ENCODE data around the gene HSPA12B.

HSPA12B gene

GRCh38 chr20:3694864-3695263 is 37.6 kb upstream of the HSPA12B start:
- Histone ChIP-seq H3K36me3 (ENCODE audit: control insufficient read depth, low read depth, low read length) (no peaks in the 10 kb centered on the region), H3K4me1 (ENCODE audit: control insufficient read depth, low read depth, low read length) (no peaks in the 10 kb centered on the region), H3K27me3 (ENCODE audit: control insufficient read depth, insufficient read depth, low read length) (no peaks in the 10 kb centered on the region), H3K9ac (ENCODE audit: low read length) (no peak overlapping the region), H3K9me3 (ENCODE audit: control insufficient read depth, low read depth, low read length) (no peaks in the 10 kb centered on the region), H3K27ac (ENCODE audit: low read length) (no peak overlapping the region), H3K4me3 (ENCODE audit: low read length) (no peak overlapping the region)

GRCh38 chr20:3696200-3696599 is 36.3 kb upstream of the HSPA12B start:
- no peaks in the 10 kb centered on the region for H3K4me1 ChIP-seq (ENCODE audit: control insufficient read depth, low read depth, low read length)
- no peak overlapping the region for H3K4me3 ChIP-seq (ENCODE audit: low read length)
- no peak overlapping the region for H3K9ac ChIP-seq (ENCODE audit: low read length)
- H3K27ac ChIP-seq (ENCODE audit: low read length): no peak overlapping the region
- H3K36me3 ChIP-seq (ENCODE audit: control insufficient read depth, low read depth, low read length): no peaks in the 10 kb centered on the region
- no peaks in the 10 kb centered on the region for H3K27me3 ChIP-seq (ENCODE audit: control insufficient read depth, insufficient read depth, low read length)
- H3K9me3 ChIP-seq (ENCODE audit: control insufficient read depth, low read depth, low read length): no peaks in the 10 kb centered on the region

GRCh38 chr20:3696745-3697587 is 35.5 kb upstream of the HSPA12B start:
- no peaks in the 10 kb centered on the region for H3K4me1 ChIP-seq (ENCODE audit: control insufficient read depth, low read depth, low read length)
- H3K4me3 ChIP-seq (ENCODE audit: low read length): no peak overlapping the region
- no peak overlapping the region for H3K9ac ChIP-seq (ENCODE audit: low read length)
- no peaks in the 10 kb centered on the region for H3K27me3 ChIP-seq (ENCODE audit: control insufficient read depth, insufficient read depth, low read length)
- H3K9me3 ChIP-seq (ENCODE audit: control insufficient read depth, low read depth, low read length): no peaks in the 10 kb centered on the region
- no peak overlapping the region for H3K27ac ChIP-seq (ENCODE audit: low read length)
- no peaks in the 10 kb centered on the region for H3K36me3 ChIP-seq (ENCODE audit: control insufficient read depth, low read depth, low read length)

GRCh38 chr20:3697588-3698305 is 34.7 kb upstream of the HSPA12B start:
- Histone ChIP-seq H3K4me1 (ENCODE audit: control insufficient read depth, low read depth, low read length) (no peaks in the 10 kb centered on the region), H3K4me3 (ENCODE audit: low read length) (no peak overlapping the region), H3K36me3 (ENCODE audit: control insufficient read depth, low read depth, low read length) (no peaks in the 10 kb centered on the region), H3K9ac (ENCODE audit: low read length) (no peak overlapping the region), H3K9me3 (ENCODE audit: control insufficient read depth, low read depth, low read length) (no peaks in the 10 kb centered on the region), H3K27me3 (ENCODE audit: control insufficient read depth, insufficient read depth, low read length) (no peaks in the 10 kb centered on the region), H3K27ac (ENCODE audit: low read length) (no peak overlapping the region)

GRCh38 chr20:3698591-3699001 is 33.9 kb upstream of the HSPA12B start:
- Histone ChIP-seq H3K9ac (ENCODE audit: low read length) (no peak overlapping the region), H3K27me3 (ENCODE audit: control insufficient read depth, insufficient read depth, low read length) (no peaks in the 10 kb centered on the region), H3K4me3 (ENCODE audit: low read length) (no peak overlapping the region), H3K9me3 (ENCODE audit: control insufficient read depth, low read depth, low read length) (no peaks in the 10 kb centered on the region), H3K27ac (ENCODE audit: low read length) (no peak overlapping the region), H3K36me3 (ENCODE audit: control insufficient read depth, low read depth, low read length) (no peaks in the 10 kb centered on the region), H3K4me1 (ENCODE audit: control insufficient read depth, low read depth, low read length) (no peaks in the 10 kb centered on the region)

- H3K4me3 ChIP-seq (ENCODE audit: low read length): no peak overlapping the region
- H3K4me1 ChIP-seq (ENCODE audit: control insufficient read depth, low read depth, low read length): no peaks in the 10 kb centered on the region
- H3K36me3 ChIP-seq (ENCODE audit: control insufficient read depth, low read depth, low read length): no peaks in the 10 kb centered on the region
- H3K27ac ChIP-seq (ENCODE audit: low read length): no peak overlapping the region
- H3K9ac ChIP-seq (ENCODE audit: low read length): no peak overlapping the region
- no peaks in the 10 kb centered on the region for H3K9me3 ChIP-seq (ENCODE audit: control insufficient read depth, low read depth, low read length)
- no peaks in the 10 kb centered on the region for H3K27me3 ChIP-seq (ENCODE audit: control insufficient read depth, insufficient read depth, low read length)
Measured at GRCh38 chr20:3699037-3699436, 33.4 kb upstream of the HSPA12B start.

GRCh38 chr20:3701061-3701998 is 31.2 kb upstream of the HSPA12B start:
- Histone ChIP-seq H3K9ac (ENCODE audit: low read length) (no peak overlapping the region), H3K36me3 (ENCODE audit: control insufficient read depth, low read depth, low read length) (no peaks in the 10 kb centered on the region), H3K9me3 (ENCODE audit: control insufficient read depth, low read depth, low read length) (no peaks in the 10 kb centered on the region), H3K4me1 (ENCODE audit: control insufficient read depth, low read depth, low read length) (no peaks in the 10 kb centered on the region), H3K27ac (ENCODE audit: low read length) (no peak overlapping the region), H3K27me3 (ENCODE audit: control insufficient read depth, insufficient read depth, low read length) (no peaks in the 10 kb centered on the region), H3K4me3 (ENCODE audit: low read length) (no peak overlapping the region)

- Histone ChIP-seq H3K9me3 (ENCODE audit: control insufficient read depth, low read depth, low read length) (no peaks in the 10 kb centered on the region), H3K4me3 (ENCODE audit: low read length) (no peak overlapping the region), H3K9ac (ENCODE audit: low read length) (no peak overlapping the region), H3K4me1 (ENCODE audit: control insufficient read depth, low read depth, low read length) (no peaks in the 10 kb centered on the region), H3K36me3 (ENCODE audit: control insufficient read depth, low read depth, low read length) (no peaks in the 10 kb centered on the region), H3K27me3 (ENCODE audit: control insufficient read depth, insufficient read depth, low read length) (no peaks in the 10 kb centered on the region), H3K27ac (ENCODE audit: low read length) (no peak overlapping the region)
Measured at GRCh38 chr20:3702611-3703391, 29.7 kb upstream of the HSPA12B start.

- no peaks in the 10 kb centered on the region for H3K27me3 ChIP-seq (ENCODE audit: control insufficient read depth, insufficient read depth, low read length)
- no peaks in the 10 kb centered on the region for H3K4me1 ChIP-seq (ENCODE audit: control insufficient read depth, low read depth, low read length)
- H3K27ac ChIP-seq (ENCODE audit: low read length): no peak overlapping the region
- H3K9me3 ChIP-seq (ENCODE audit: control insufficient read depth, low read depth, low read length): no peaks in the 10 kb centered on the region
- H3K9ac ChIP-seq (ENCODE audit: low read length): no peak overlapping the region
- no peaks in the 10 kb centered on the region for H3K36me3 ChIP-seq (ENCODE audit: control insufficient read depth, low read depth, low read length)
- H3K4me3 ChIP-seq (ENCODE audit: low read length): no peak overlapping the region
Measured at GRCh38 chr20:3704087-3704486, 28.4 kb upstream of the HSPA12B start.

- Histone ChIP-seq H3K27me3 (ENCODE audit: control insufficient read depth, insufficient read depth, low read length) (no peaks in the 10 kb centered on the region), H3K4me3 (ENCODE audit: low read length) (no peak overlapping the region), H3K36me3 (ENCODE audit: control insufficient read depth, low read depth, low read length) (no peaks in the 10 kb centered on the region), H3K9ac (ENCODE audit: low read length) (no peak overlapping the region), H3K4me1 (ENCODE audit: control insufficient read depth, low read depth, low read length) (no peaks in the 10 kb centered on the region), H3K27ac (ENCODE audit: low read length) (no peak overlapping the region), H3K9me3 (ENCODE audit: control insufficient read depth, low read depth, low read length) (no peaks in the 10 kb centered on the region)
Measured at GRCh38 chr20:3705491-3705969, 27.0 kb upstream of the HSPA12B start.
